Bronchial epithelial cell (primary cell): ENCODE results near the gene KNDC1. TPM values are rescaled to one million over a fixed set of nuclear protein-coding genes. Genes with fewer than 3 reads are reported as not detected.
"Not testable (repeated sequence)": the region's sequence is repeated elsewhere in the genome, so short reads cannot be mapped to it uniquely, and the experiment has no call there.

ENCODE experiments used
- DNase-seq: peaks from one replicate; pipeline ENCODE4 v3.0.0-alpha.2; 2010; ENCODE audit warnings: low read depth
- FAIRE-seq: peaks from 2 replicates; lab custom pipeline; 2011; peaks lifted over from hg19 to GRCh38; lab: Jason Lieb, UNC
- H3K27me3 ChIP-seq: 2 replicates; pipeline ENCODE4 v1.5.1; 2011; ENCODE audit warnings: low read length; ENCODE audit not compliant: control insufficient read depth, insufficient read depth
- H3K36me3 ChIP-seq: 2 replicates; pipeline ENCODE4 v1.5.1; 2011; ENCODE audit warnings: low read length; ENCODE audit not compliant: control insufficient read depth, insufficient read depth
- H3K4me3 ChIP-seq: 2 replicates; pipeline ENCODE4 v1.5.1; 2011; ENCODE audit warnings: mild to moderate bottlenecking, low read depth, low read length, control low read depth
- total RNA-seq: library from RNA; depleted of rRNA; stranded (reverse); fragments of >200 nt; gene quantifications from 2 replicates; pipeline ENCODE4 v1.2.1, GENCODE V29; 2014
- TF ChIP-seq, protein P1 (sequence below): IDR thresholded peaks from 2 replicates; pipeline ENCODE4 v1.5.1; 2011; ENCODE audit warnings: mild to moderate bottlenecking, moderate library complexity, low read length, control low read depth, inconsistent platforms; ENCODE audit not compliant: insufficient read depth, severe bottlenecking

The KNDC1 gene
- total RNA-seq, 1 donor from 2014 or later, result under 0.01 TPM

DNA sequence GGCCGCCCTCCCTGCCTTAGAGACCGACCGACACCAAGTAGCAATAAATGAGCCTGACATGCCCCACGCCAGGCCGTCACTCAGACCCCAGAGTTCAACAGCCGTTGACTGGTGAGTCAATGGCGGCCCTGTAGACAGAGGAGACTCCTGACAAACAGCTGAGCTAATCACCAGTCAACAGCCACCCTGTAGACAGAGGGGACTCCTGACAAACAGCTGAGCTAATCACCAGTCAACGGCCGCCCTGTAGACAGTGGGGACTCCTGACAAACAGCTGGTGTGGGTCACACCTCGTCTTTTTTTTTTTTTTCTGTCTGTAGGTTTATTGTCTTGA is 16.9 kb upstream of the KNDC1 start:
- TF ChIP-seq, protein P1, sequence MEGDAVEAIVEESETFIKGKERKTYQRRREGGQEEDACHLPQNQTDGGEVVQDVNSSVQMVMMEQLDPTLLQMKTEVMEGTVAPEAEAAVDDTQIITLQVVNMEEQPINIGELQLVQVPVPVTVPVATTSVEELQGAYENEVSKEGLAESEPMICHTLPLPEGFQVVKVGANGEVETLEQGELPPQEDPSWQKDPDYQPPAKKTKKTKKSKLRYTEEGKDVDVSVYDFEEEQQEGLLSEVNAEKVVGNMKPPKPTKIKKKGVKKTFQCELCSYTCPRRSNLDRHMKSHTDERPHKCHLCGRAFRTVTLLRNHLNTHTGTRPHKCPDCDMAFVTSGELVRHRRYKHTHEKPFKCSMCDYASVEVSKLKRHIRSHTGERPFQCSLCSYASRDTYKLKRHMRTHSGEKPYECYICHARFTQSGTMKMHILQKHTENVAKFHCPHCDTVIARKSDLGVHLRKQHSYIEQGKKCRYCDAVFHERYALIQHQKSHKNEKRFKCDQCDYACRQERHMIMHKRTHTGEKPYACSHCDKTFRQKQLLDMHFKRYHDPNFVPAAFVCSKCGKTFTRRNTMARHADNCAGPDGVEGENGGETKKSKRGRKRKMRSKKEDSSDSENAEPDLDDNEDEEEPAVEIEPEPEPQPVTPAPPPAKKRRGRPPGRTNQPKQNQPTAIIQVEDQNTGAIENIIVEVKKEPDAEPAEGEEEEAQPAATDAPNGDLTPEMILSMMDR, result no peak
- no peaks in the 10 kb centered on the region for H3K36me3 ChIP-seq
- no peak overlapping the region for H3K4me3 ChIP-seq
- DNase-seq (no peak), FAIRE-seq (no peak)
- H3K27me3 ChIP-seq, result no peaks in the 10 kb centered on the region

DNA sequence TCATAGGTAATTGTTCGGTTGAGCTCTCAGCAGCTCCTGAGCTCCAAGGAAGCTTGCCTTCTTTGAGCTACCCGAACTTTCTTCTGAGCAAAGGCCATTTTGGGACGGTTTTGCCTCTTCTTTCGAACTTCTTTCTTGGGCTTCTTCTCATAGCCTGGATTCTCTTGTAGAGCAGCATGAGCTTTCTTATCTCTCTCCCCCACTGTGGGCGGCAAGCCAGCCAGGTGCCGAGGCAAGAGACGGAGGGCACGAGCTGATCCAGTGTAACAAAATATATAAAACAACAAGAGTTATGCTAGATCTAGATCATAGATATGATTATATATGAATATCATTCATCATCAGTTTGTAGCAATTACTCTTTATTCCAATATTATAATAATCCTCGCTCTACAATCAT is 16.5 kb upstream of the KNDC1 start:
- FAIRE-seq, result no peak
- no peaks in the 10 kb centered on the region for H3K27me3 ChIP-seq
- no peak for DNase-seq
- TF ChIP-seq, protein P1, result no peak
- no peak overlapping the region for H3K4me3 ChIP-seq
- no peaks in the 10 kb centered on the region for H3K36me3 ChIP-seq

DNA sequence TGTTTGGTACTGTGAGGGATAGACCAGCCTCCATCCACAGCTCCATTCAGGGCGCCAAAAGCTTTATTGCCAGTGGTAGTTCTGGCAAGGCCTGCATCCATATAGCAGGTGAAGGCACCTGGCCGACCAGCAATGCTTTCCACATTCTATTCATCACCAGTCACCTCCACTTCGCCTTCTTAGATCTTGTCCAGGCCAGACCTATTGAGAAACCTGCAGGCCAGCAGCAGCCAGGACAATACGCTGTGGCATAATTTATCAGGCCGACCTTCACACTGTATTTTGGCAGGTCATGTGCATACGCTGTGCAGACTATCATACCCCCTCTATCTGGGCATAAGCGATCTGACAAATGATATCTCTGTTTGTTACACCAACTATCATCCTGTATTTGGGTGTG is 15.2 kb upstream of the KNDC1 start:
- Histone ChIP-seq H3K27me3 (no peaks in the 10 kb centered on the region), H3K4me3 (no peak overlapping the region), H3K36me3 (no peaks in the 10 kb centered on the region)
- FAIRE-seq (no peak), DNase-seq (no peak)
- TF ChIP-seq, protein P1, result no peak

DNA sequence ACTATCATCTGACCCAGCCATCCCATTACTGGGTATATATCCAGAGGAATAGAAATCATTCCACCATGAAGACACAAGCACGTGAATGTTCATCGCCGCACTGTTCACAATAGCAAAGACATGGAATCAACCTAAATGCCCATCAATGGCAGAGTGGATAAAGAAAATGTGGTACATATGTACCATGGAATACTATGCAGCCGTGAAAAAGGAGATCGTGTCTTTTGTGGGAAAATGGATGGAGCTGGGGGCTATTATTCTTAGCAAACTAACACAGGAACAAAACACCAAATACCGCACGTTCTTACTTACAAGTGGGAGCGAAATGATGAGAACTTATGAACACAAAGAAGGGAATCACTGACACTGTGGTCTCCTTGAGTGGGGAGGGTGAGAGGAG is 9.8 kb upstream of the KNDC1 start:
- FAIRE-seq, result no peak
- no peaks in the 10 kb centered on the region for H3K36me3 ChIP-seq
- H3K4me3 ChIP-seq, result no peak overlapping the region
- no peaks in the 10 kb centered on the region for H3K27me3 ChIP-seq
- DNase-seq, result no peak
- TF ChIP-seq, protein P1, result no peak

DNA sequence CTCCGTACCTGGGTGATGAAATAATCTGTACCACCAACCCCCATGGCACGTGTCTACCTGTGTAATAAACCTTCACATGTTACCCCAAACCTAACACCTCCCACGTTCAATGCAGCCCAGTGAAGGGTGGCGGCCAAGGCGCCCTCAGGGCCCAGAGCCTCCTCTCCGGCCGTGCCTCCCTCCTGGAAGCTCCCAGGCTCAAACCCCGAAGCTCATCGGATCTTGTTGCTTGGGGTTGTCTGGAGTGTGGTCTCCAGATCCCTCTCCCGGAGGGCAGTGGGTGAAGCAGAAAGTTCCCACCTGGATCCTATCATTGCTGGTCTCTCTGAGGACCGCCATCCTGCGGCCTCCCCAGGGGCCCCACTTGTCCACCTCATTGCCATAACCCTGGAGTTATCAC is 9.4 kb upstream of the KNDC1 start:
- Histone ChIP-seq H3K27me3 (no peaks in the 10 kb centered on the region), H3K36me3 (no peaks in the 10 kb centered on the region), H3K4me3 (no peak overlapping the region)
- TF ChIP-seq, protein P1, result no peak
- DNase-seq, result no peak
- no peak for FAIRE-seq

DNA sequence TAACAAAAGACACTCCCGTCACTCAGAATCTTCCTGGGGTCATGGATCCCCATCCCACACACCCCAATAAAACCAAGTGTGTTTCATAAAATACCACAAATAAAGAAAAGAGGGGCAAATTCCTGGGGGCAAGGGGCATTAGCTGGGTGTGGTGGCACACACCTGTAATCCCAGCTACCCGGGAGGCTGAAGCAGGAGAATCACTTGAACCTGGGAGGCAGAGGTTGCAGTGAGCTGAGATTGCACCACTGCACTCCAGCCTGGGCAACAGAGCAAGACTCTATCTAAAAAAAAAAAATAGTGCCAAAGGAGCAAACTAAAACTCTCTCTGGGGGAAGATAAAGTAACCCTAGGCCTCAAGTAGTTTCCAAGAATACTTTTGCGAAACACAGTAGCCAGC is 8.9 kb upstream of the KNDC1 start:
- not testable (repeated sequence) for H3K36me3 ChIP-seq, DNase-seq, H3K27me3 ChIP-seq, FAIRE-seq, H3K4me3 ChIP-seq
